Measurements from ENCODE around the gene GPRC5C.

The GPRC5C gene

GRCh38 chr17:74433421-74434121 is 1.7 kb downstream of the GPRC5C start:
- no peak for DNase-seq

GRCh38 chr17:74435775-74436359 is 4.0 kb downstream of the GPRC5C start:
- no peak for DNase-seq

GRCh38 chr17:74437702-74438101 is 5.8 kb downstream of the GPRC5C start:
- DNase-seq, result no peak

- DNase-seq, result no peak
Measured at GRCh38 chr17:74439691-74440567, 8.0 kb downstream of the GPRC5C start.

GRCh38 chr17:74441537-74441936 is 9.6 kb downstream of the GPRC5C start:
- DNase-seq, result no peak

GRCh38 chr17:74442291-74442669 is 10.4 kb downstream of the GPRC5C start:
- DNase-seq, result no peak

GRCh38 chr17:74442670-74443515 is 11.0 kb downstream of the GPRC5C start:
- no peak for DNase-seq

- no peak for DNase-seq
Measured at GRCh38 chr17:74443516-74444296, 11.8 kb downstream of the GPRC5C start.

GRCh38 chr17:74444406-74444805 is 12.5 kb downstream of the GPRC5C start:
- no peak for DNase-seq

- no peak for DNase-seq
Measured at GRCh38 chr17:74445158-74445557, 13.3 kb downstream of the GPRC5C start.

- DNase-seq, result no peak
Measured at GRCh38 chr17:74446551-74447500, 14.9 kb downstream of the GPRC5C start.

GRCh38 chr17:74447628-74448159 is 15.8 kb downstream of the GPRC5C start:
- DNase-seq, result no peak

- no peak for DNase-seq
Measured at GRCh38 chr17:74448756-74449155, 16.9 kb downstream of the GPRC5C start.

GRCh38 chr17:74449306-74449705 is 17.4 kb downstream of the GPRC5C start:
- DNase-seq, result no peak

- DNase-seq, result no peak
Measured at GRCh38 chr17:74449773-74450172, 17.9 kb downstream of the GPRC5C start.

- no peak for DNase-seq
Measured at GRCh38 chr17:74450231-74450630, 18.3 kb downstream of the GPRC5C start.

- DNase-seq, result no peak
Measured at GRCh38 chr17:74450925-74451403, 19.1 kb downstream of the GPRC5C start.

- DNase-seq, result no peak
Measured at GRCh38 chr17:74451557-74451956, 19.7 kb downstream of the GPRC5C start.

GRCh38 chr17:74452033-74452840 is 20.3 kb downstream of the GPRC5C start:
- no peak for DNase-seq
